Neural cell (in vitro differentiated cells): ENCODE results near the gene MOB3A. TPM values are rescaled to one million over a fixed set of nuclear protein-coding genes. Genes with fewer than 3 reads are reported as not detected.
"Not testable (repeated sequence)": the region's sequence is repeated elsewhere in the genome, so short reads cannot be mapped to it uniquely, and the experiment has no call there.

ENCODE experiments used
- H2AFZ ChIP-seq: fragments of 200-600, 300-800 bp; sonication (generic), shearing (Covaris generic); 2 replicates; pipeline ENCODE4 v1.6.0; 2014; ENCODE audit warnings: low read depth, mild to moderate bottlenecking, antibody characterized with exemption, low read length, moderate library complexity
- H3F3A ChIP-seq: fragments of 200-600 bp; shearing (Covaris generic); 2 replicates; pipeline ENCODE4 v1.6.1; 2016; ENCODE audit warnings: mild to moderate bottlenecking, moderate library complexity, mixed read lengths, antibody characterized with exemption, low read length; ENCODE audit not compliant: insufficient read depth, poor library complexity, severe bottlenecking
- H3K27ac ChIP-seq: fragments of 200-600, 300-800 bp; sonication (generic), shearing (Covaris generic); 2 replicates; pipeline ENCODE4 v1.5.1; 2014; ENCODE audit warnings: mild to moderate bottlenecking, low read length, moderate library complexity
- H3K27me3 ChIP-seq: fragments of 300-800, 200-600 bp; sonication (generic), shearing (Covaris generic); 2 replicates; pipeline ENCODE4 v1.6.0; 2014; ENCODE audit warnings: mild to moderate bottlenecking, low read depth, low read length, moderate library complexity; ENCODE audit not compliant: insufficient read depth
- H3K36me3 ChIP-seq: fragments of 300-800, 200-600 bp; sonication (generic), shearing (Covaris generic); 2 replicates; pipeline ENCODE4 v1.5.1; 2014; ENCODE audit warnings: mild to moderate bottlenecking, antibody characterized with exemption, low read length, moderate library complexity; ENCODE audit not compliant: insufficient read depth
- H3K4me2 ChIP-seq: fragments of 300-800, 200-600 bp; sonication (generic), shearing (Covaris generic); 2 replicates; pipeline ENCODE4 v1.6.0; 2014; ENCODE audit warnings: mild to moderate bottlenecking, low read length
- H3K4me3 ChIP-seq: fragments of 300-800, 200-600 bp; sonication (generic), shearing (Covaris generic); 2 replicates; pipeline ENCODE4 v1.5.1; 2014; ENCODE audit warnings: mild to moderate bottlenecking, low read length, moderate library complexity
- H3K79me2 ChIP-seq: fragments of 200-600 bp; shearing (Covaris generic); replicated peaks from 2 replicates; pipeline ENCODE4 v1.6.0; 2014; ENCODE audit warnings: mild to moderate bottlenecking, low read length, moderate library complexity; ENCODE audit not compliant: insufficient read depth
- H3K9ac ChIP-seq: fragments of 300-800, 200-600 bp; sonication (generic), shearing (Covaris generic); 2 replicates; pipeline ENCODE4 v1.6.1; 2016; ENCODE audit warnings: mild to moderate bottlenecking, low read length, mixed read lengths
- H3K9me2 ChIP-seq: fragments of 200-600 bp; shearing (Covaris generic); 2 replicates; pipeline ENCODE4 v1.6.1; 2016; ENCODE audit warnings: mild to moderate bottlenecking, low read length, mixed read lengths; ENCODE audit not compliant: insufficient read depth
- H3K9me3 ChIP-seq: fragments of 200-600, 300-800 bp; sonication (generic), shearing (Covaris generic); 2 replicates; pipeline ENCODE4 v1.6.1; 2016; ENCODE audit warnings: mild to moderate bottlenecking, mixed run types, low read length, moderate library complexity, mixed read lengths
- H4K20me1 ChIP-seq: fragments of 200-600 bp; shearing (Covaris generic); 2 replicates; pipeline ENCODE4 v1.6.1; 2016; ENCODE audit warnings: mild to moderate bottlenecking, mixed run types; ENCODE audit not compliant: insufficient read depth
- CTCF ChIP-seq: fragments of 450-650 bp; IDR thresholded peaks from 2 replicates; pipeline ENCODE4 v1.5.1; 2014; ENCODE audit warnings: antibody characterized with exemption, mild to moderate bottlenecking, moderate library complexity; ENCODE audit not compliant: poor library complexity, severe bottlenecking
- EP300 ChIP-seq: fragments of 450-650 bp; conservative IDR thresholded peaks from 2 replicates; pipeline ENCODE4 v1.6.1; 2014; ENCODE audit warnings: antibody characterized with exemption, mild to moderate bottlenecking, moderate library complexity; ENCODE audit not compliant: poor library complexity, severe bottlenecking
- EZH2 ChIP-seq: fragments of 200-600, 300-800 bp; shearing (Covaris generic), sonication (generic); IDR thresholded peaks from 2 replicates; pipeline ENCODE4 v1.6.1; 2014; ENCODE audit warnings: antibody characterized with exemption, low read length, borderline replicate concordance, mild to moderate bottlenecking; ENCODE audit not compliant: insufficient read depth, poor library complexity, severe bottlenecking
- MXI1 ChIP-seq: fragments of 450-650 bp; conservative IDR thresholded peaks from 2 replicates; pipeline ENCODE4 v1.6.1; 2014; ENCODE audit warnings: antibody characterized with exemption, mild to moderate bottlenecking; ENCODE audit not compliant: poor library complexity, severe bottlenecking
- POLR2AphosphoS5 ChIP-seq: IDR thresholded peaks from 2 replicates; pipeline ENCODE4 v1.6.1; 2012
- RAD21 ChIP-seq: fragments of 450-650 bp; conservative IDR thresholded peaks from 2 replicates; pipeline ENCODE4 v1.6.1; 2014; ENCODE audit warnings: antibody characterized with exemption, mild to moderate bottlenecking, moderate library complexity
- REST ChIP-seq: IDR thresholded peaks from 2 replicates; pipeline ENCODE4 v1.6.1; 2012; ENCODE audit warnings: borderline replicate concordance
- SMC3 ChIP-seq: fragments of 450-650 bp; conservative IDR thresholded peaks from 2 replicates; pipeline ENCODE4 v1.6.1; 2014; ENCODE audit warnings: antibody characterized with exemption, mild to moderate bottlenecking, moderate library complexity; ENCODE audit not compliant: poor library complexity
- TAF1 ChIP-seq: IDR thresholded peaks from 2 replicates; pipeline ENCODE4 v1.6.1; 2012; ENCODE audit warnings: low read depth
- polyA plus RNA-seq: library from polyadenylated mRNA; depleted of rRNA; stranded (reverse); fragments of >200 nt; gene quantifications from 2 replicates; pipeline ENCODE4 v1.2.3, GENCODE V29; 2014

MOB3A gene
- polyA plus RNA-seq, 1 donor from 2014 or later = 5.8 TPM

- no peaks in the 10 kb centered on the region for H3F3A ChIP-seq
- H3K9ac ChIP-seq = no peak overlapping the region
- H3K27me3 ChIP-seq = no peaks in the 10 kb centered on the region
- H3K79me2 ChIP-seq = no peaks in the 10 kb centered on the region
- no peaks in the 10 kb centered on the region for H3K9me3 ChIP-seq
- no peak for TF ChIP-seq MXI1
- TF ChIP-seq TAF1 = no peak
- TF ChIP-seq RAD21 = no peak
- TF ChIP-seq SMC3 = no peak
- no peak for TF ChIP-seq EZH2
- TF ChIP-seq CTCF = no peak
- no peak for TF ChIP-seq POLR2AphosphoS5
- TF ChIP-seq EP300 = no peak
- TF ChIP-seq REST = no peak
- no peaks in the 10 kb centered on the region for H3K36me3 ChIP-seq
- H4K20me1 ChIP-seq = no peaks in the 10 kb centered on the region
- H3K4me2 ChIP-seq = no peak overlapping the region
- no peak overlapping the region for H3K4me3 ChIP-seq
- H2AFZ ChIP-seq = no peak overlapping the region
- H3K9me2 ChIP-seq = no peaks in the 10 kb centered on the region
- H3K27ac ChIP-seq = no peak overlapping the region
These were observed 8.5 kb downstream of the MOB3A start for GRCh38 chr19:2087621-2088100.

GRCh38 chr19:2086695-2087620 lies 9.2 kb downstream of the MOB3A start:
- not testable (repeated sequence) for H3K9me3 ChIP-seq, H3F3A ChIP-seq, H4K20me1 ChIP-seq, H3K27me3 ChIP-seq, H2AFZ ChIP-seq, H3K36me3 ChIP-seq, H3K4me2 ChIP-seq, H3K9ac ChIP-seq, H3K79me2 ChIP-seq, H3K9me2 ChIP-seq, H3K4me3 ChIP-seq, H3K27ac ChIP-seq
